Glomerular endothelial cell (primary cell): ENCODE data around the gene TSPAN15. TPM values are rescaled to one million over a fixed set of nuclear protein-coding genes. Genes with fewer than 3 reads are reported as not detected.

Source experiments
- DNase-seq: peaks from one replicate; pipeline ENCODE4 v3.0.0-alpha.2; 2011; ENCODE audit warnings: low read depth, low spot score; ENCODE audit errors: extremely low read depth
- total RNA-seq: library from RNA; depleted of rRNA; stranded (reverse); fragments of >200 nt; gene quantifications from 2 replicates; pipeline ENCODE4 v1.2.3, GENCODE V29; 2015

TSPAN15 gene
- total RNA-seq, 1 donor from 2014 or later, result 426 TPM

GRCh38 chr10:69416695-69417094 lies 34.6 kb upstream of the TSPAN15 start, which contains the start of gene TACR2:
Gene TACR2 (minus strand): TSS chr10:69416918. CDS start chr10:69416323, 595 bp downstream.
- no peak for DNase-seq

- no peak for DNase-seq
Observed at GRCh38 chr10:69417542-69417941, 33.7 kb upstream of the TSPAN15 start.

- no peak for DNase-seq
Observed at GRCh38 chr10:69418052-69418752, 33.1 kb upstream of the TSPAN15 start.

- no peak for DNase-seq
Observed at GRCh38 chr10:69419096-69419743, 32.0 kb upstream of the TSPAN15 start.

GRCh38 chr10:69419744-69420126 lies 31.5 kb upstream of the TSPAN15 start:
- DNase-seq, result no peak

- no peak for DNase-seq
Observed at GRCh38 chr10:69421611-69422308, 29.5 kb upstream of the TSPAN15 start.

GRCh38 chr10:69422676-69423075 lies 28.6 kb upstream of the TSPAN15 start:
- DNase-seq, result no peak

GRCh38 chr10:69425041-69425440 lies 26.2 kb upstream of the TSPAN15 start:
- DNase-seq, result no peak

GRCh38 chr10:69425511-69426298 lies 25.6 kb upstream of the TSPAN15 start:
- no peak for DNase-seq

- DNase-seq, result no peak
Observed at GRCh38 chr10:69426376-69426727, 24.9 kb upstream of the TSPAN15 start.

GRCh38 chr10:69428165-69428564 lies 23.1 kb upstream of the TSPAN15 start:
- no peak for DNase-seq

- DNase-seq, result no peak
Observed at GRCh38 chr10:69434169-69434568, 17.1 kb upstream of the TSPAN15 start.

GRCh38 chr10:69434926-69435325 lies 16.3 kb upstream of the TSPAN15 start:
- DNase-seq, result no peak

GRCh38 chr10:69435966-69436520 lies 15.2 kb upstream of the TSPAN15 start:
- no peak for DNase-seq

- no peak for DNase-seq
Observed at GRCh38 chr10:69437321-69438259, 13.7 kb upstream of the TSPAN15 start.

- DNase-seq, result no peak
Observed at GRCh38 chr10:69438536-69439349, 12.5 kb upstream of the TSPAN15 start.

- DNase-seq, result no peak
Observed at GRCh38 chr10:69439350-69439739, 11.9 kb upstream of the TSPAN15 start.

- DNase-seq, result no peak
Observed at GRCh38 chr10:69439813-69440506, 11.3 kb upstream of the TSPAN15 start.
